Measurements from ENCODE around the gene RAB3B.

GRCh38 chr1:51963592-51964308 lies 26.8 kb downstream of the RAB3B start:
- TF ChIP-seq CTCF (IDR thresholded peaks at IDR 0.05) (no peak), POLR2A (IDR thresholded peaks at IDR 0.05) (no peak)

All from heart left ventricle (tissue), 13 donors.